SHP77 treated with DMSO at 0.1 percent for 48 hours (cell line): Measurements from ENCODE around the gene DACH1.

Experiments used
- DNase-seq: peaks from one replicate; lab custom pipeline; 2025; lab: John Stamatoyannopoulos, UW

DACH1 gene

GRCh38 chr13:71774863-71775262, 92.1 kb downstream of the DACH1 start:
- DNase-seq = no peak

GRCh38 chr13:71773531-71773930, 93.5 kb downstream of the DACH1 start:
- no peak for DNase-seq

GRCh38 chr13:71772361-71772760, 94.6 kb downstream of the DACH1 start:
- no peak for DNase-seq

GRCh38 chr13:71771144-71771543, 95.9 kb downstream of the DACH1 start:
- DNase-seq = no peak

GRCh38 chr13:71770710-71771109, 96.3 kb downstream of the DACH1 start:
- DNase-seq = no peak

- DNase-seq = no peak
Measured at GRCh38 chr13:71768881-71769280, 98.1 kb downstream of the DACH1 start.

- DNase-seq = no peak
Measured at GRCh38 chr13:71759651-71760511, 107.1 kb downstream of the DACH1 start.

GRCh38 chr13:71758828-71759227, 108.2 kb downstream of the DACH1 start:
- no peak for DNase-seq

GRCh38 chr13:71754407-71754974, 112.5 kb downstream of the DACH1 start:
- no peak for DNase-seq

- DNase-seq = no peak
Measured at GRCh38 chr13:71752775-71753513, 114.1 kb downstream of the DACH1 start.

GRCh38 chr13:71751073-71751472, 115.9 kb downstream of the DACH1 start:
- peak; percentile 31 for DNase-seq

- DNase-seq = no peak
Measured at GRCh38 chr13:71730267-71730666, 136.7 kb downstream of the DACH1 start.

- no peak for DNase-seq
Measured at GRCh38 chr13:71729441-71729840, 137.6 kb downstream of the DACH1 start.

- DNase-seq = no peak
Measured at GRCh38 chr13:71727662-71728061, 139.3 kb downstream of the DACH1 start.

GRCh38 chr13:71727042-71727441, 140.0 kb downstream of the DACH1 start:
- no peak for DNase-seq

GRCh38 chr13:71722206-71722605, 144.8 kb downstream of the DACH1 start:
- no peak for DNase-seq

GRCh38 chr13:71721104-71721503, 145.9 kb downstream of the DACH1 start:
- no peak for DNase-seq

GRCh38 chr13:71718931-71719330, 148.1 kb downstream of the DACH1 start:
- no peak for DNase-seq

GRCh38 chr13:71714802-71715375, 152.1 kb downstream of the DACH1 start:
- no peak for DNase-seq

GRCh38 chr13:71712988-71713653, 153.9 kb downstream of the DACH1 start:
- DNase-seq = no peak

GRCh38 chr13:71704656-71705055, 162.3 kb downstream of the DACH1 start:
- no peak for DNase-seq

GRCh38 chr13:71703138-71703537, 163.9 kb downstream of the DACH1 start:
- no peak for DNase-seq
